IMR-90 (cell line): ENCODE measurements around the gene IL17REL. TPM values are rescaled to one million over a fixed set of nuclear protein-coding genes. Genes with fewer than 3 reads are reported as not detected.

Experiments
- ATAC-seq: fragments of 200-7000 bp; cut with Tn5 transposase; 2 replicates; pipeline ENCODE4 v1.9.1; 2020; ENCODE audit warnings: low read depth, mild to moderate bottlenecking, moderate library complexity
- BruUV-seq: library from RNA; stranded (reverse); fragments of 400-500 nt; replicated peaks from 2 replicates; lab custom pipeline; 2021; lab: Mats Ljungman, UMichigan
- CTCF ChIA-PET: fragments of 300-600 bp; formaldehyde crosslinking; extraction: SDS; loops from one replicate; lab custom pipeline; 2021; ENCODE audit warnings: antibody characterized with exemption; lab: Yijun Ruan, JAX
- POLR2A ChIA-PET: fragments of 300-600 bp; sonication (Branson Sonifier 250); formaldehyde crosslinking; loops from one replicate; lab custom pipeline; 2022; ENCODE audit warnings: antibody characterized with exemption; ENCODE audit not compliant: unreplicated experiment; lab: Charles Lee
- DNase-seq: peaks from one replicate; pipeline ENCODE4 v3.0.0; 2013
- H2AFZ ChIP-seq: replicated peaks from 2 replicates; pipeline ENCODE3; 2013; ENCODE audit warnings: low read length, mild to moderate bottlenecking; ENCODE audit not compliant: poor library complexity
- H2AK5ac ChIP-seq: 2 replicates; pipeline ENCODE4 v1.6.1; 2013; ENCODE audit warnings: low read depth, low read length, inconsistent platforms
- H2AK9ac ChIP-seq: replicated peaks from 2 replicates; pipeline ENCODE3; 2013; ENCODE audit warnings: mild to moderate bottlenecking, low read depth, low read length, moderate library complexity; ENCODE audit not compliant: poor library complexity
- H2BK120ac ChIP-seq: 2 replicates; pipeline ENCODE4 v1.6.1; 2013; ENCODE audit warnings: low read depth, low read length, inconsistent platforms
- H2BK15ac ChIP-seq: 3 replicates; pipeline ENCODE4 v1.6.1; 2013; ENCODE audit warnings: low read depth, low read length, inconsistent platforms
- H2BK20ac ChIP-seq: 2 replicates; pipeline ENCODE4 v1.6.1; 2013; ENCODE audit warnings: low read depth, mild to moderate bottlenecking, inconsistent platforms, low read length, moderate library complexity
- H2BK5ac ChIP-seq: 2 replicates; pipeline ENCODE4 v1.6.1; 2013; ENCODE audit warnings: mild to moderate bottlenecking, low read depth, low read length, inconsistent platforms; ENCODE audit not compliant: poor library complexity, severe bottlenecking
- H3K14ac ChIP-seq: replicated peaks from 2 replicates; pipeline ENCODE4 v1.6.1; 2013; ENCODE audit warnings: low read depth, low read length, inconsistent platforms
- H3K18ac ChIP-seq: 2 replicates; pipeline ENCODE4 v1.6.1; 2013; ENCODE audit warnings: low read depth, low read length, control low read depth
- H3K23ac ChIP-seq: 2 replicates; pipeline ENCODE4 v1.6.1; 2013; ENCODE audit warnings: low read depth, low read length, inconsistent platforms
- H3K27ac ChIP-seq: 2 replicates; pipeline ENCODE4 v1.5.1; 2013; ENCODE audit warnings: mild to moderate bottlenecking, control low read depth, low read length; ENCODE audit not compliant: insufficient read depth
- H3K27me3 ChIP-seq: 2 replicates; pipeline ENCODE4 v1.6.1; 2013; ENCODE audit warnings: low read length; ENCODE audit not compliant: control insufficient read depth, insufficient read depth
- H3K36me3 ChIP-seq: 2 replicates; pipeline ENCODE4 v1.6.1; 2013; ENCODE audit warnings: low read length, mixed read lengths; ENCODE audit not compliant: control insufficient read depth, insufficient read depth
- H3K4ac ChIP-seq: 2 replicates; pipeline ENCODE4 v1.6.1; 2013; ENCODE audit warnings: low read depth, low read length, inconsistent platforms
- H3K4me1 ChIP-seq: 2 replicates; pipeline ENCODE4 v1.6.1; 2013; ENCODE audit warnings: low read length, mixed read lengths; ENCODE audit not compliant: control insufficient read depth, insufficient read depth
- H3K4me2 ChIP-seq: 2 replicates; pipeline ENCODE4 v1.6.1; 2013; ENCODE audit warnings: low read depth, mild to moderate bottlenecking, control low read depth, low read length, moderate library complexity
- H3K4me3 ChIP-seq: 2 replicates; pipeline ENCODE4 v1.5.1; 2013; ENCODE audit warnings: low read depth, mild to moderate bottlenecking, control low read depth, low read length, moderate library complexity; ENCODE audit not compliant: insufficient read depth
- H3K56ac ChIP-seq: 2 replicates; pipeline ENCODE4 v1.6.1; 2013; ENCODE audit warnings: low read length, inconsistent platforms; ENCODE audit not compliant: insufficient read depth; ENCODE audit errors: extremely low read depth
- H3K79me1 ChIP-seq, 2 experiments: 2 replicates each; pipeline ENCODE4 v1.6.1; 2013; ENCODE audit warnings: low read length in 2 of 2, inconsistent platforms in 1 of 2, low read depth in 1 of 2
- H3K9ac ChIP-seq: 2 replicates; pipeline ENCODE4 v1.6.1; 2013; ENCODE audit warnings: low read depth, low read length, control low read depth
- H3K9me1 ChIP-seq: 2 replicates; pipeline ENCODE4 v1.6.1; 2013; ENCODE audit warnings: low read length, inconsistent platforms; ENCODE audit not compliant: insufficient read depth
- H3K9me3 ChIP-seq: 2 replicates; pipeline ENCODE4 v1.6.1; 2013; ENCODE audit warnings: low read length; ENCODE audit not compliant: control insufficient read depth, insufficient read depth
- H4K20me1 ChIP-seq: 2 replicates; pipeline ENCODE4 v1.6.1; 2013; ENCODE audit warnings: low read length, inconsistent platforms; ENCODE audit not compliant: insufficient read depth
- H4K5ac ChIP-seq: 2 replicates; pipeline ENCODE4 v1.6.1; 2013; ENCODE audit warnings: mild to moderate bottlenecking, low read depth, low read length, control low read depth
- H4K8ac ChIP-seq, 2 experiments: 2 replicates each; pipeline ENCODE4 v1.6.1; 2013; ENCODE audit warnings: low read depth in 2 of 2, low read length in 2 of 2, control low read depth in 1 of 2, inconsistent platforms in 1 of 2
- H4K91ac ChIP-seq: 2 replicates; pipeline ENCODE4 v1.6.1; 2013; ENCODE audit warnings: low read depth, low read length, inconsistent platforms; ENCODE audit not compliant: insufficient read depth
- CEBPB ChIP-seq: IDR thresholded peaks from 2 replicates; pipeline ENCODE4 v1.6.1; 2012; ENCODE audit warnings: low read depth, low read length, improper control_type of control experiment
- CHD1 ChIP-seq: IDR thresholded peaks from 2 replicates; pipeline ENCODE4 v1.6.1; 2012; ENCODE audit warnings: low read depth, low read length, improper control_type of control experiment
- FOS ChIP-seq: fragments of 150-350 bp; IDR thresholded peaks from 2 replicates; pipeline ENCODE4 v1.6.1; 2016; ENCODE audit warnings: low read depth, low read length
- MAFK ChIP-seq: IDR thresholded peaks from 2 replicates; pipeline ENCODE4 v1.6.1; 2012; ENCODE audit warnings: low read depth, low read length, improper control_type of control experiment
- MAZ ChIP-seq: IDR thresholded peaks from 2 replicates; pipeline ENCODE4 v1.6.1; 2012; ENCODE audit warnings: low read depth, mild to moderate bottlenecking, low read length, improper control_type of control experiment, moderate library complexity, borderline replicate concordance
- MXI1 ChIP-seq: IDR thresholded peaks from 2 replicates; pipeline ENCODE4 v1.6.1; 2012; ENCODE audit warnings: low read depth, mild to moderate bottlenecking, low read length, moderate library complexity, borderline replicate concordance
- NFE2L2 ChIP-seq: fragments of 150-350 bp; IDR thresholded peaks from 2 replicates; pipeline ENCODE4 v1.6.1; 2016; ENCODE audit warnings: low read depth, mild to moderate bottlenecking, low read length
- POLR2A ChIP-seq: IDR thresholded peaks from 2 replicates; pipeline ENCODE4 v1.6.1; 2012; ENCODE audit warnings: mild to moderate bottlenecking, low read depth, low read length
- RCOR1 ChIP-seq: IDR thresholded peaks from 2 replicates; pipeline ENCODE4 v1.6.1; 2012; ENCODE audit warnings: mild to moderate bottlenecking, low read length, improper control_type of control experiment; ENCODE audit not compliant: insufficient replicate concordance
- RFX5 ChIP-seq: IDR thresholded peaks from 2 replicates; pipeline ENCODE4 v1.8.0; 2012; ENCODE audit warnings: low read depth, mild to moderate bottlenecking, low read length, moderate library complexity
- SMC3 ChIP-seq: fragments of 150-350 bp; IDR thresholded peaks from 2 replicates; pipeline ENCODE4 v1.6.1; 2016; ENCODE audit warnings: low read depth, mild to moderate bottlenecking, antibody characterized with exemption, low read length, moderate library complexity
- WGBS, 2 experiments: methylation state at CpG; one replicate each; pipeline versions ENCODE4 v1.1.5 to v1.1.7; 2013; ENCODE audit warnings: missing lambda C conversion rate in 2 of 2; ENCODE audit not compliant: insufficient read length in 1 of 2; ENCODE audit errors: extremely low coverage in 2 of 2; 5-methylcytosine and 5-hydroxymethylcytosine counted together
- dilution Hi-C: fragments of 300-500 bp; cut with HindIII; formaldehyde crosslinking; loops from one replicate; pipeline ENCODE4 v1.14.3; 2018; ENCODE audit warnings: low sequenced_read_pairs; ENCODE audit not compliant: unreplicated experiment
- in situ Hi-C: fragments of 300-500 bp; cut with MboI; formaldehyde crosslinking; loops from 3 replicates; pipeline ENCODE4 v1.14.3; 2019; ENCODE audit warnings: low sequenced_read_pairs, inconsistent platforms, mixed read lengths
- intact Hi-C: fragments of 100-400 bp; cut with micrococcal nuclease; formaldehyde crosslinking; loops from 2 replicates; pipeline ENCODE4 v1.10.0; 2022
- polyA plus RNA-seq, 3 experiments: library from polyadenylated mRNA; depleted of rRNA; stranded (reverse); fragments of >200 nt; gene quantifications; 2 replicates each; pipeline ENCODE4 v1.2.3, GENCODE V29; 2012; ENCODE audit warnings: low replicate concordance in 1 of 3
- total RNA-seq: library from RNA; depleted of rRNA; stranded (reverse); fragments of >200 nt; gene quantifications from 2 replicates; pipeline ENCODE4 v1.2.3, GENCODE V29; 2012
- TF ChIP-seq, protein P1 (sequence below): fragments of 150-350 bp; IDR thresholded peaks from 2 replicates; pipeline ENCODE4 v1.6.1; 2016; ENCODE audit warnings: low read depth, mild to moderate bottlenecking, low read length, moderate library complexity, borderline replicate concordance
- TF ChIP-seq, protein P2 (sequence below): conservative IDR thresholded peaks from 2 replicates; pipeline ENCODE4 v1.5.1; 2012; ENCODE audit warnings: mild to moderate bottlenecking, low read depth, low read length, improper control_type of control experiment
- TF ChIP-seq, protein P3 (sequence below): fragments of 150-350 bp; IDR thresholded peaks from 2 replicates; pipeline ENCODE4 v1.6.1; 2017; ENCODE audit warnings: mild to moderate bottlenecking, antibody characterized with exemption, low read length, low read depth

IL17REL gene
- total and polyA plus RNA-seq, 2 of the 4 experiments (the other 2 are of a cell fraction), result not detected

DNA sequence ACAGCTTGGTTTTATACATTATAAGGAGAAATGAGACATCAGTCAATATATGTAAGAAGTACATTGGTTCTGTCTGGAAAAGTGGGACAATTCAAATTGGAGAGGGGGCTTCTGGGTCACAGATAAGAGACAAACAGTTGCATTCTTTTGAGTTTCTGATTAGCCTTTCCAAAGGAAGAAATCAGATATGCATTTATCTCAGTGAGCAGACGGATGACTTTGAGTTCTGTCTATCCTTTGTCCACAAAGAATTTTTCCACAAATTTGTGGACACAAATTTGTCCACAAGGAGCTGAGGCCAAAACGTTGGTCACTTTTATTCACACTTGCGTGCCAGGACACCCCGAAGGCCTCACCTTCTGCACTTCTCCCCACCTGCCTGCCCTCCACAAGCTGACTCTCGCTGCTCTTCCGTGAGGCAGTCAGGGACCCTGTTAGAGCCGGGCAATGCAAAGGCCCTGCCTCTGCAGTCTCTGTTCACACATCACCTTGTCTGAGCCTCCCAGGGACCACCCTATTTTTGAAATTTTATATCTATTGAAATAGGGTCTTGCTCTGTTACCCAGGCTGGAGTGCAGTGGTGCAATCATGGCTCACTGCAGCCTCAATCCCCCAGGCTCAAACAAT, 20.5 kb downstream of the IL17REL start:
- CTCF ChIA-PET, result interaction anchor here (1.3 kb wide), 1 partner anchor 13 kb away, joined by 4 read pairs; no protein-coding TSS in a partner anchor
- no peak overlapping the region for H3K4me3 ChIP-seq

More for the DNA sequence above, 20.5 kb downstream of the IL17REL start:
- Histone ChIP-seq H2AK5ac (no peak overlapping the region), H3K14ac (no peak overlapping the region), H2AK9ac (no peak overlapping the region), H3K9ac (no peak overlapping the region), H3K79me1 (no peaks in the 10 kb centered on the region), H3K18ac (no peak overlapping the region), H2BK5ac (no peak overlapping the region), H2BK120ac (no peak overlapping the region), H3K4me2 (no peak overlapping the region), H2BK20ac (no peak overlapping the region), H2BK15ac (no peak overlapping the region), H3K27ac (no peak overlapping the region), H3K4ac (no peak overlapping the region), H4K5ac (no peak overlapping the region), H4K20me1 (no peaks in the 10 kb centered on the region), H4K8ac (no peak overlapping the region), H3K27me3 (no peaks in the 10 kb centered on the region), H3K56ac (no peak overlapping the region), H3K9me1 (no peaks in the 10 kb centered on the region), H4K91ac (no peak overlapping the region), H3K4me1 (no peaks in the 10 kb centered on the region), H3K9me3 (peaks cover 14% of the 10 kb centered on the region), H3K36me3 (no peaks in the 10 kb centered on the region), H2AFZ (no peak overlapping the region), H3K23ac (no peak overlapping the region)
- intact Hi-C loops (no loop called here), in situ Hi-C loops (no loop called here), dilution Hi-C loops (no loop called here)
- TF ChIP-seq, protein P1, sequence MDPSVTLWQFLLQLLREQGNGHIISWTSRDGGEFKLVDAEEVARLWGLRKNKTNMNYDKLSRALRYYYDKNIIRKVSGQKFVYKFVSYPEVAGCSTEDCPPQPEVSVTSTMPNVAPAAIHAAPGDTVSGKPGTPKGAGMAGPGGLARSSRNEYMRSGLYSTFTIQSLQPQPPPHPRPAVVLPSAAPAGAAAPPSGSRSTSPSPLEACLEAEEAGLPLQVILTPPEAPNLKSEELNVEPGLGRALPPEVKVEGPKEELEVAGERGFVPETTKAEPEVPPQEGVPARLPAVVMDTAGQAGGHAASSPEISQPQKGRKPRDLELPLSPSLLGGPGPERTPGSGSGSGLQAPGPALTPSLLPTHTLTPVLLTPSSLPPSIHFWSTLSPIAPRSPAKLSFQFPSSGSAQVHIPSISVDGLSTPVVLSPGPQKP, result no peak
- TF ChIP-seq RFX5 (no peak), CEBPB (no peak), NFE2L2 (no peak), MXI1 (no peak), POLR2A (no peak), MAZ (no peak), RCOR1 (no peak), FOS (no peak), CHD1 (no peak), SMC3 (no peak), MAFK (no peak)
- TF ChIP-seq, protein P2, sequence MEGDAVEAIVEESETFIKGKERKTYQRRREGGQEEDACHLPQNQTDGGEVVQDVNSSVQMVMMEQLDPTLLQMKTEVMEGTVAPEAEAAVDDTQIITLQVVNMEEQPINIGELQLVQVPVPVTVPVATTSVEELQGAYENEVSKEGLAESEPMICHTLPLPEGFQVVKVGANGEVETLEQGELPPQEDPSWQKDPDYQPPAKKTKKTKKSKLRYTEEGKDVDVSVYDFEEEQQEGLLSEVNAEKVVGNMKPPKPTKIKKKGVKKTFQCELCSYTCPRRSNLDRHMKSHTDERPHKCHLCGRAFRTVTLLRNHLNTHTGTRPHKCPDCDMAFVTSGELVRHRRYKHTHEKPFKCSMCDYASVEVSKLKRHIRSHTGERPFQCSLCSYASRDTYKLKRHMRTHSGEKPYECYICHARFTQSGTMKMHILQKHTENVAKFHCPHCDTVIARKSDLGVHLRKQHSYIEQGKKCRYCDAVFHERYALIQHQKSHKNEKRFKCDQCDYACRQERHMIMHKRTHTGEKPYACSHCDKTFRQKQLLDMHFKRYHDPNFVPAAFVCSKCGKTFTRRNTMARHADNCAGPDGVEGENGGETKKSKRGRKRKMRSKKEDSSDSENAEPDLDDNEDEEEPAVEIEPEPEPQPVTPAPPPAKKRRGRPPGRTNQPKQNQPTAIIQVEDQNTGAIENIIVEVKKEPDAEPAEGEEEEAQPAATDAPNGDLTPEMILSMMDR, result no peak
- TF ChIP-seq, protein P3, sequence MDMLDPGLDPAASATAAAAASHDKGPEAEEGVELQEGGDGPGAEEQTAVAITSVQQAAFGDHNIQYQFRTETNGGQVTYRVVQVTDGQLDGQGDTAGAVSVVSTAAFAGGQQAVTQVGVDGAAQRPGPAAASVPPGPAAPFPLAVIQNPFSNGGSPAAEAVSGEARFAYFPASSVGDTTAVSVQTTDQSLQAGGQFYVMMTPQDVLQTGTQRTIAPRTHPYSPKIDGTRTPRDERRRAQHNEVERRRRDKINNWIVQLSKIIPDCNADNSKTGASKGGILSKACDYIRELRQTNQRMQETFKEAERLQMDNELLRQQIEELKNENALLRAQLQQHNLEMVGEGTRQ, result no peak
- POLR2A ChIA-PET, result no interaction called here
- DNase-seq (no peak), ATAC-seq (no peak)
- BruUV-seq, result no TSS peak
- 89% methylated on average over 3 of the region's 7 CpGs; no CpG with 5 or more reads in 1 of the 2 experiments for WGBS, 2 experiments
